HepG2 (cell line): ENCODE measurements around the gene HOXD3. TPM values are rescaled to one million over a fixed set of nuclear protein-coding genes. Genes with fewer than 3 reads are reported as not detected.

Experiments used
- ASH2L ChIP-seq: fragments of 300-600, 200-600 bp; sonication (generic); IDR thresholded peaks from 2 replicates; pipeline ENCODE4 v1.7.0; 2017; ENCODE audit warnings: low read depth, mild to moderate bottlenecking, moderate library complexity, mixed read lengths, low read length; ENCODE audit not compliant: insufficient read length
- EHMT2 ChIP-seq: fragments of 200-600 bp; sonication (generic); IDR thresholded peaks from 2 replicates; pipeline ENCODE4 v1.7.0; 2017; ENCODE audit warnings: antibody characterized with exemption, low read depth, low read length, borderline replicate concordance
- FLYWCH1 ChIP-seq: sonication (generic); formaldehyde crosslinking; IDR thresholded peaks from 2 replicates; pipeline ENCODE4 v1.8.1; 2023; ENCODE audit warnings: mild to moderate bottlenecking, missing genetic modification reagents
- HDAC1 ChIP-seq: sonication (generic); formaldehyde crosslinking; IDR thresholded peaks from 2 replicates; pipeline ENCODE4 v1.5.1; 2020; ENCODE audit warnings: mild to moderate bottlenecking, missing genetic modification reagents
- HNRNPH1 ChIP-seq: fragments of 200-400 bp; formaldehyde crosslinking; optimal IDR thresholded peaks from 2 replicates; pipeline ENCODE3; 2017; ENCODE audit warnings: mild to moderate bottlenecking, low read depth, low read length
- HOXA5 ChIP-seq: sonication (generic); formaldehyde crosslinking; IDR thresholded peaks from 2 replicates; pipeline ENCODE4 v1.4.0; 2020; ENCODE audit warnings: missing genetic modification reagents
- MTERF4 ChIP-seq: sonication (generic); formaldehyde crosslinking; IDR thresholded peaks from 2 replicates; pipeline ENCODE4 v1.8.0; 2023; ENCODE audit warnings: mild to moderate bottlenecking, missing genetic modification reagents
- MXD3 ChIP-seq: IDR thresholded peaks from 2 replicates; pipeline ENCODE4 v1.6.1; 2016; ENCODE audit warnings: mild to moderate bottlenecking, missing biosample characterization, missing genetic modification reagents
- XBP1 ChIP-seq: sonication (generic); formaldehyde crosslinking; IDR thresholded peaks from 2 replicates; pipeline ENCODE4 v1.5.0; 2020; ENCODE audit warnings: missing genetic modification reagents
- ZNF383 ChIP-seq: sonication (generic); formaldehyde crosslinking; IDR thresholded peaks from 2 replicates; pipeline ENCODE4 v1.4.0; 2020; ENCODE audit warnings: missing genetic modification reagents, mild to moderate bottlenecking, borderline replicate concordance
- ZNF652 ChIP-seq: IDR thresholded peaks from 2 replicates; pipeline ENCODE4 v1.6.1; 2016; ENCODE audit warnings: low read depth, borderline replicate concordance
- ZNF790 ChIP-seq: sonication (generic); formaldehyde crosslinking; IDR thresholded peaks from 2 replicates; pipeline ENCODE4 v1.8.0; 2022; ENCODE audit warnings: missing genetic modification reagents, mild to moderate bottlenecking, borderline replicate concordance
- ZSCAN12 ChIP-seq: sonication (generic); formaldehyde crosslinking; IDR thresholded peaks from 2 replicates; pipeline ENCODE4 v1.9.0; 2021; ENCODE audit warnings: mild to moderate bottlenecking, missing genetic modification reagents
- polyA plus RNA-seq, 8 experiments: library from polyadenylated mRNA; depleted of rRNA in 3 of 8; stranded (reverse) in 7 of 8; unstranded in 1 of 8; fragments of >200 nt; fragmentation: Illumina TruSeq in 4 of 8; extraction: Trizol in 4 of 8; gene quantifications; 2 replicates each; pipeline versions ENCODE4 v1.2.1 to v1.2.3, GENCODE V29; 2011 to 2016; ENCODE audit warnings: low read depth in 4 of 8, missing spikeins in 1 of 8, mixed read lengths in 1 of 8; ENCODE audit not compliant: insufficient read depth in 1 of 8
- total RNA-seq, 5 experiments: library from RNA; depleted of rRNA; stranded (reverse); fragments of >200 nt; fragmentation: Illumina TruSeq; extraction: Trizol; gene quantifications; 2 replicates each; pipeline ENCODE4 v1.2.3, GENCODE V29; 2016; ENCODE audit warnings: low read depth in 1 of 5
- TF ChIP-seq, protein P1 (sequence below): sonication (generic); formaldehyde crosslinking; IDR thresholded peaks from one replicate; pipeline ENCODE4 v1.5.1; 2020; ENCODE audit warnings: mild to moderate bottlenecking, missing genetic modification reagents; ENCODE audit errors: not compliant biosample characterization
- TF ChIP-seq, protein P2 (sequence below): sonication (generic); formaldehyde crosslinking; IDR thresholded peaks from 2 replicates; pipeline ENCODE4 v1.4.0; 2020; ENCODE audit warnings: missing genetic modification reagents

Gene HOXD3
- total and polyA plus RNA-seq, 2 of the 13 experiments (the other 11 are each of a cell fraction or from before 2014, with no cell fraction given), result 0.05 to 0.09 TPM

- TF ChIP-seq, protein P1, sequence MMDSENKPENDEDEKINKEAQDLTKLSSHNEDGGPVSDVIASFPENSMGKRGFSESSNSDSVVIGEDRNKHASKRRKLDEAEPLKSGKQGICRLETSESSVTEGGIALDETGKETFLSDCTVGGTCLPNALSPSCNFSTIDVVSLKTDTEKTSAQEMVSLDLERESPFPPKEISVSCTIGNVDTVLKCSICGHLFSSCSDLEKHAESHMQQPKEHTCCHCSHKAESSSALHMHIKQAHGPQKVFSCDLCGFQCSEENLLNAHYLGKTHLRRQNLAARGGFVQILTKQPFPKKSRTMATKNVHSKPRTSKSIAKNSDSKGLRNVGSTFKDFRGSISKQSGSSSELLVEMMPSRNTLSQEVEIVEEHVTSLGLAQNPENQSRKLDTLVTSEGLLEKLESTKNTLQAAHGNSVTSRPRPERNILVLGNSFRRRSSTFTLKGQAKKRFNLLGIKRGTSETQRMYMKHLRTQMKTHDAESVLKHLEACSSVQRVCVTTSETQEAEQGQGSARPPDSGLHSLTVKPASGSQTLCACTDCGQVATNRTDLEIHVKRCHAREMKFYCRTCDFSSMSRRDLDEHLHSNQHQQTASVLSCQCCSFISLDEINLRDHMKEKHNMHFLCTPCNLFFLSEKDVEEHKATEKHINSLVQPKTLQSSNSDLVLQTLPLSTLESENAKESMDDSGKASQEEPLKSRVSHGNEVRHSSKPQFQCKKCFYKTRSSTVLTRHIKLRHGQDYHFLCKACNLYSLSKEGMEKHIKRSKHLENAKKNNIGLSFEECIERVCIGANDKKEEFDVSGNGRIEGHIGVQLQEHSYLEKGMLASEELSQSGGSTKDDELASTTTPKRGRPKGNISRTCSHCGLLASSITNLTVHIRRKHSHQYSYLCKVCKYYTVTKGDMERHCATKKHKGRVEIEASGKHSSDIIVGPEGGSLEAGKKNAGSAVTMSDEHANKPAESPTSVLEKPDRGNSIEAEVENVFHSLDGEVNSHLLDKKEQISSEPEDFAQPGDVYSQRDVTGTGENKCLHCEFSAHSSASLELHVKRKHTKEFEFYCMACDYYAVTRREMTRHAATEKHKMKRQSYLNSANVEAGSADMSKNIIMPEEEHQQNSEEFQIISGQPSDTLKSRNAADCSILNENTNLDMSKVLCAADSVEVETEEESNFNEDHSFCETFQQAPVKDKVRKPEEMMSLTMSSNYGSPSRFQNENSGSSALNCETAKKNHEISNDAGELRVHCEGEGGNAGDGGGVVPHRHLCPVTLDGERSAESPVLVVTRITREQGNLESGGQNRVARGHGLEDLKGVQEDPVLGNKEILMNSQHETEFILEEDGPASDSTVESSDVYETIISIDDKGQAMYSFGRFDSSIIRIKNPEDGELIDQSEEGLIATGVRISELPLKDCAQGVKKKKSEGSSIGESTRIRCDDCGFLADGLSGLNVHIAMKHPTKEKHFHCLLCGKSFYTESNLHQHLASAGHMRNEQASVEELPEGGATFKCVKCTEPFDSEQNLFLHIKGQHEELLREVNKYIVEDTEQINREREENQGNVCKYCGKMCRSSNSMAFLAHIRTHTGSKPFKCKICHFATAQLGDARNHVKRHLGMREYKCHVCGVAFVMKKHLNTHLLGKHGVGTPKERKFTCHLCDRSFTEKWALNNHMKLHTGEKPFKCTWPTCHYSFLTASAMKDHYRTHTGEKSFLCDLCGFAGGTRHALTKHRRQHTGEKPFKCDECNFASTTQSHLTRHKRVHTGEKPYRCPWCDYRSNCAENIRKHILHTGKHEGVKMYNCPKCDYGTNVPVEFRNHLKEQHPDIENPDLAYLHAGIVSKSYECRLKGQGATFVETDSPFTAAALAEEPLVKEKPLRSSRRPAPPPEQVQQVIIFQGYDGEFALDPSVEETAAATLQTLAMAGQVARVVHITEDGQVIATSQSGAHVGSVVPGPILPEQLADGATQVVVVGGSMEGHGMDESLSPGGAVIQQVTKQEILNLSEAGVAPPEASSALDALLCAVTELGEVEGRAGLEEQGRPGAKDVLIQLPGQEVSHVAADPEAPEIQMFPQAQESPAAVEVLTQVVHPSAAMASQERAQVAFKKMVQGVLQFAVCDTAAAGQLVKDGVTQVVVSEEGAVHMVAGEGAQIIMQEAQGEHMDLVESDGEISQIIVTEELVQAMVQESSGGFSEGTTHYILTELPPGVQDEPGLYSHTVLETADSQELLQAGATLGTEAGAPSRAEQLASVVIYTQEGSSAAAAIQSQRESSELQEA (CRISPR knock-in tag), result no peak
- TF ChIP-seq HNRNPH1, result no peak
- no peak for TF ChIP-seq MTERF4 (CRISPR knock-in tag)
- no peak for TF ChIP-seq ZNF652 (CRISPR knock-in tag)
- TF ChIP-seq, protein P2, sequence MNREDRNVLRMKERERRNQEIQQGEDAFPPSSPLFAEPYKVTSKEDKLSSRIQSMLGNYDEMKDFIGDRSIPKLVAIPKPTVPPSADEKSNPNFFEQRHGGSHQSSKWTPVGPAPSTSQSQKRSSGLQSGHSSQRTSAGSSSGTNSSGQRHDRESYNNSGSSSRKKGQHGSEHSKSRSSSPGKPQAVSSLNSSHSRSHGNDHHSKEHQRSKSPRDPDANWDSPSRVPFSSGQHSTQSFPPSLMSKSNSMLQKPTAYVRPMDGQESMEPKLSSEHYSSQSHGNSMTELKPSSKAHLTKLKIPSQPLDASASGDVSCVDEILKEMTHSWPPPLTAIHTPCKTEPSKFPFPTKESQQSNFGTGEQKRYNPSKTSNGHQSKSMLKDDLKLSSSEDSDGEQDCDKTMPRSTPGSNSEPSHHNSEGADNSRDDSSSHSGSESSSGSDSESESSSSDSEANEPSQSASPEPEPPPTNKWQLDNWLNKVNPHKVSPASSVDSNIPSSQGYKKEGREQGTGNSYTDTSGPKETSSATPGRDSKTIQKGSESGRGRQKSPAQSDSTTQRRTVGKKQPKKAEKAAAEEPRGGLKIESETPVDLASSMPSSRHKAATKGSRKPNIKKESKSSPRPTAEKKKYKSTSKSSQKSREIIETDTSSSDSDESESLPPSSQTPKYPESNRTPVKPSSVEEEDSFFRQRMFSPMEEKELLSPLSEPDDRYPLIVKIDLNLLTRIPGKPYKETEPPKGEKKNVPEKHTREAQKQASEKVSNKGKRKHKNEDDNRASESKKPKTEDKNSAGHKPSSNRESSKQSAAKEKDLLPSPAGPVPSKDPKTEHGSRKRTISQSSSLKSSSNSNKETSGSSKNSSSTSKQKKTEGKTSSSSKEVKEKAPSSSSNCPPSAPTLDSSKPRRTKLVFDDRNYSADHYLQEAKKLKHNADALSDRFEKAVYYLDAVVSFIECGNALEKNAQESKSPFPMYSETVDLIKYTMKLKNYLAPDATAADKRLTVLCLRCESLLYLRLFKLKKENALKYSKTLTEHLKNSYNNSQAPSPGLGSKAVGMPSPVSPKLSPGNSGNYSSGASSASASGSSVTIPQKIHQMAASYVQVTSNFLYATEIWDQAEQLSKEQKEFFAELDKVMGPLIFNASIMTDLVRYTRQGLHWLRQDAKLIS (CRISPR knock-in tag), result peak; percentile 39; the same call in 1 of the 2 replicates
- no peak; the same call in 1 of the 2 replicates for TF ChIP-seq HOXA5 (CRISPR knock-in tag)
- no peak for TF ChIP-seq ZNF383 (CRISPR knock-in tag)
- TF ChIP-seq HDAC1 (CRISPR knock-in tag), result no peak; the same call in none of the 2 replicates
- TF ChIP-seq ZNF790 (CRISPR knock-in tag), result no peak
- no peak for TF ChIP-seq XBP1 (CRISPR knock-in tag)
- peak; percentile 76 for TF ChIP-seq ASH2L
- TF ChIP-seq ZSCAN12 (CRISPR knock-in tag), result no peak
- no peak for TF ChIP-seq MXD3 (CRISPR knock-in tag)
- TF ChIP-seq EHMT2, result no peak
- no peak for TF ChIP-seq FLYWCH1 (CRISPR knock-in tag)
These were observed 30.2 kb downstream of the HOXD3 start (continued) for GRCh38 chr2:176187200-176187898.
